K562 (cell line): ENCODE results near the gene MEIKIN.

Experiments
- E2F3 ChIP-seq: fragments of 250-450 bp; sonication (Bioruptor Pico); IDR thresholded peaks from 2 replicates; pipeline ENCODE4 v1.4.0; 2020; ENCODE audit warnings: mild to moderate bottlenecking
- FOXK2 ChIP-seq, 2 experiments: fragments of 450-650 bp; IDR thresholded peaks in 1 of 2; conservative IDR thresholded peaks in 1 of 2; 2 replicates each; pipeline ENCODE4 v1.6.1; 2016; ENCODE audit warnings: low read depth in 2 of 2, mild to moderate bottlenecking in 1 of 2
- HIVEP1 ChIP-seq: fragments of 250-450 bp; sonication (Bioruptor Pico); IDR thresholded peaks from 2 replicates; pipeline ENCODE4 v1.4.0; 2020; ENCODE audit warnings: mild to moderate bottlenecking
- NRF1 ChIP-seq, 2 experiments: fragments of 450-650 bp; IDR thresholded peaks in 1 of 2; conservative IDR thresholded peaks in 1 of 2; 2 replicates each; pipeline ENCODE4 v1.6.1; 2014; ENCODE audit warnings: mild to moderate bottlenecking in 2 of 2
- RBBP5 ChIP-seq: fragments of 200-600 bp; sonication (generic); IDR thresholded peaks from 2 replicates; pipeline ENCODE4 v1.6.1; 2012; ENCODE audit warnings: borderline replicate concordance, mild to moderate bottlenecking, low read length, control low read depth, inconsistent platforms; ENCODE audit not compliant: insufficient read depth, poor library complexity, severe bottlenecking
- RBM22 ChIP-seq: fragments of 200-400 bp; formaldehyde crosslinking; IDR thresholded peaks from 2 replicates; pipeline ENCODE4 v1.6.1; 2018; ENCODE audit warnings: low read length, low read depth; ENCODE audit not compliant: poor library complexity, severe bottlenecking
- YY1 ChIP-seq, 3 experiments: IDR thresholded peaks; 2 replicates each; pipeline ENCODE4 v1.6.1; 2011; ENCODE audit warnings: low read length in 2 of 3, mild to moderate bottlenecking in 2 of 3, moderate library complexity in 2 of 3, borderline replicate concordance in 1 of 3, control low read depth in 1 of 3, low read depth in 1 of 3; ENCODE audit not compliant: insufficient read depth in 3 of 3, insufficient replicate concordance in 2 of 3, control insufficient read depth in 1 of 3, insufficient read length in 1 of 3; ENCODE audit errors: extremely low read depth in 1 of 3
- TF ChIP-seq, protein P1 (sequence below): sonication (generic); formaldehyde crosslinking; IDR thresholded peaks from 2 replicates; pipeline ENCODE4 v1.5.0; 2020; ENCODE audit warnings: missing genetic modification reagents
- TF ChIP-seq, protein P2 (sequence below), 3 experiments: IDR thresholded peaks in 2 of 3; conservative IDR thresholded peaks in 1 of 3; 2 replicates each; pipeline ENCODE4 v1.5.1; 2011 to 2012; ENCODE audit warnings: low read length in 3 of 3, mild to moderate bottlenecking in 3 of 3, control low read depth in 2 of 3, improper control_type of control experiment in 1 of 3, inconsistent platforms in 1 of 3, low read depth in 1 of 3, mixed read lengths in 1 of 3, moderate library complexity in 1 of 3; ENCODE audit not compliant: insufficient read depth in 2 of 3
- TF ChIP-seq, protein P3 (sequence below): IDR thresholded peaks from 3 replicates; pipeline ENCODE4 v1.6.1; 2011; ENCODE audit warnings: borderline replicate concordance, mild to moderate bottlenecking; ENCODE audit not compliant: insufficient read length, insufficient read depth
- TF ChIP-seq, protein P4 (sequence below): fragments of 250-450 bp; sonication (Bioruptor Pico); IDR thresholded peaks from 2 replicates; pipeline ENCODE4 v1.8.0; 2022; ENCODE audit warnings: inconsistent platforms
- TF ChIP-seq, protein P5 (sequence below): fragments of 250-450 bp; sonication (Bioruptor Pico); IDR thresholded peaks from 2 replicates; pipeline ENCODE4 v1.4.0; 2020

DNA sequence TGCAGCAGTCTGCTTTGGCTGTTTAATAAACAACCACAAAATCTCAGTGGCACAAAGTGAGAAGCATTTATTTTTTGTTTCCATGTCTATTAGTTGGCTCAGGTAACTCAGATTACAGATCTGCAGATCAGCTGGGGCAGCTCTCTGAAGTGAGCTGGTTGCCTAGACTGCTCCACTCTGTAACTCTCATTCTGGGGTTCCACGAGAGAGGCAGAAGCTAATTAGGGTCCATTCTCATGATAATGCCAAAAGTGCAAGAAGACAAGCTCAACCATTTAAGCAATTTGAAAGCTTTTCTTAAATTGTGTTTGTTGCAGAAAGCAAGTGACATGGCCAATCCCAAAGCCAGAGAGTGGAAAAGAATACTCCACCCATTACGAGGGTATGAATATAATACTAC, 13.2 kb downstream of the MEIKIN start:
- no peak for TF ChIP-seq E2F3 (CRISPR knock-in tag)
- TF ChIP-seq, protein P1, sequence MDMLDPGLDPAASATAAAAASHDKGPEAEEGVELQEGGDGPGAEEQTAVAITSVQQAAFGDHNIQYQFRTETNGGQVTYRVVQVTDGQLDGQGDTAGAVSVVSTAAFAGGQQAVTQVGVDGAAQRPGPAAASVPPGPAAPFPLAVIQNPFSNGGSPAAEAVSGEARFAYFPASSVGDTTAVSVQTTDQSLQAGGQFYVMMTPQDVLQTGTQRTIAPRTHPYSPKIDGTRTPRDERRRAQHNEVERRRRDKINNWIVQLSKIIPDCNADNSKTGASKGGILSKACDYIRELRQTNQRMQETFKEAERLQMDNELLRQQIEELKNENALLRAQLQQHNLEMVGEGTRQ (CRISPR knock-in tag) = no peak
- TF ChIP-seq RBBP5 = no peak
- TF ChIP-seq, protein P2, sequence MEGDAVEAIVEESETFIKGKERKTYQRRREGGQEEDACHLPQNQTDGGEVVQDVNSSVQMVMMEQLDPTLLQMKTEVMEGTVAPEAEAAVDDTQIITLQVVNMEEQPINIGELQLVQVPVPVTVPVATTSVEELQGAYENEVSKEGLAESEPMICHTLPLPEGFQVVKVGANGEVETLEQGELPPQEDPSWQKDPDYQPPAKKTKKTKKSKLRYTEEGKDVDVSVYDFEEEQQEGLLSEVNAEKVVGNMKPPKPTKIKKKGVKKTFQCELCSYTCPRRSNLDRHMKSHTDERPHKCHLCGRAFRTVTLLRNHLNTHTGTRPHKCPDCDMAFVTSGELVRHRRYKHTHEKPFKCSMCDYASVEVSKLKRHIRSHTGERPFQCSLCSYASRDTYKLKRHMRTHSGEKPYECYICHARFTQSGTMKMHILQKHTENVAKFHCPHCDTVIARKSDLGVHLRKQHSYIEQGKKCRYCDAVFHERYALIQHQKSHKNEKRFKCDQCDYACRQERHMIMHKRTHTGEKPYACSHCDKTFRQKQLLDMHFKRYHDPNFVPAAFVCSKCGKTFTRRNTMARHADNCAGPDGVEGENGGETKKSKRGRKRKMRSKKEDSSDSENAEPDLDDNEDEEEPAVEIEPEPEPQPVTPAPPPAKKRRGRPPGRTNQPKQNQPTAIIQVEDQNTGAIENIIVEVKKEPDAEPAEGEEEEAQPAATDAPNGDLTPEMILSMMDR (IDR thresholded peaks at IDR 0.05 in 2 of 3, conservative IDR thresholded peaks at IDR 0.05 in 1 of 3; ENCODE audit: insufficient read depth in 2 of 3, low read depth in 1 of 3, low read length in 3 of 3) = no peak
- TF ChIP-seq NRF1 (conservative IDR thresholded peaks at IDR 0.05 in 1 of 2, IDR thresholded peaks at IDR 0.05 in 1 of 2) = no peak
- TF ChIP-seq, protein P3, sequence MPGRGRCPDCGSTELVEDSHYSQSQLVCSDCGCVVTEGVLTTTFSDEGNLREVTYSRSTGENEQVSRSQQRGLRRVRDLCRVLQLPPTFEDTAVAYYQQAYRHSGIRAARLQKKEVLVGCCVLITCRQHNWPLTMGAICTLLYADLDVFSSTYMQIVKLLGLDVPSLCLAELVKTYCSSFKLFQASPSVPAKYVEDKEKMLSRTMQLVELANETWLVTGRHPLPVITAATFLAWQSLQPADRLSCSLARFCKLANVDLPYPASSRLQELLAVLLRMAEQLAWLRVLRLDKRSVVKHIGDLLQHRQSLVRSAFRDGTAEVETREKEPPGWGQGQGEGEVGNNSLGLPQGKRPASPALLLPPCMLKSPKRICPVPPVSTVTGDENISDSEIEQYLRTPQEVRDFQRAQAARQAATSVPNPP = no peak
- TF ChIP-seq, protein P4, sequence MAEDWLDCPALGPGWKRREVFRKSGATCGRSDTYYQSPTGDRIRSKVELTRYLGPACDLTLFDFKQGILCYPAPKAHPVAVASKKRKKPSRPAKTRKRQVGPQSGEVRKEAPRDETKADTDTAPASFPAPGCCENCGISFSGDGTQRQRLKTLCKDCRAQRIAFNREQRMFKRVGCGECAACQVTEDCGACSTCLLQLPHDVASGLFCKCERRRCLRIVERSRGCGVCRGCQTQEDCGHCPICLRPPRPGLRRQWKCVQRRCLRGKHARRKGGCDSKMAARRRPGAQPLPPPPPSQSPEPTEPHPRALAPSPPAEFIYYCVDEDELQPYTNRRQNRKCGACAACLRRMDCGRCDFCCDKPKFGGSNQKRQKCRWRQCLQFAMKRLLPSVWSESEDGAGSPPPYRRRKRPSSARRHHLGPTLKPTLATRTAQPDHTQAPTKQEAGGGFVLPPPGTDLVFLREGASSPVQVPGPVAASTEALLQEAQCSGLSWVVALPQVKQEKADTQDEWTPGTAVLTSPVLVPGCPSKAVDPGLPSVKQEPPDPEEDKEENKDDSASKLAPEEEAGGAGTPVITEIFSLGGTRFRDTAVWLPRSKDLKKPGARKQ (CRISPR knock-in tag) = no peak
- TF ChIP-seq, protein P5, sequence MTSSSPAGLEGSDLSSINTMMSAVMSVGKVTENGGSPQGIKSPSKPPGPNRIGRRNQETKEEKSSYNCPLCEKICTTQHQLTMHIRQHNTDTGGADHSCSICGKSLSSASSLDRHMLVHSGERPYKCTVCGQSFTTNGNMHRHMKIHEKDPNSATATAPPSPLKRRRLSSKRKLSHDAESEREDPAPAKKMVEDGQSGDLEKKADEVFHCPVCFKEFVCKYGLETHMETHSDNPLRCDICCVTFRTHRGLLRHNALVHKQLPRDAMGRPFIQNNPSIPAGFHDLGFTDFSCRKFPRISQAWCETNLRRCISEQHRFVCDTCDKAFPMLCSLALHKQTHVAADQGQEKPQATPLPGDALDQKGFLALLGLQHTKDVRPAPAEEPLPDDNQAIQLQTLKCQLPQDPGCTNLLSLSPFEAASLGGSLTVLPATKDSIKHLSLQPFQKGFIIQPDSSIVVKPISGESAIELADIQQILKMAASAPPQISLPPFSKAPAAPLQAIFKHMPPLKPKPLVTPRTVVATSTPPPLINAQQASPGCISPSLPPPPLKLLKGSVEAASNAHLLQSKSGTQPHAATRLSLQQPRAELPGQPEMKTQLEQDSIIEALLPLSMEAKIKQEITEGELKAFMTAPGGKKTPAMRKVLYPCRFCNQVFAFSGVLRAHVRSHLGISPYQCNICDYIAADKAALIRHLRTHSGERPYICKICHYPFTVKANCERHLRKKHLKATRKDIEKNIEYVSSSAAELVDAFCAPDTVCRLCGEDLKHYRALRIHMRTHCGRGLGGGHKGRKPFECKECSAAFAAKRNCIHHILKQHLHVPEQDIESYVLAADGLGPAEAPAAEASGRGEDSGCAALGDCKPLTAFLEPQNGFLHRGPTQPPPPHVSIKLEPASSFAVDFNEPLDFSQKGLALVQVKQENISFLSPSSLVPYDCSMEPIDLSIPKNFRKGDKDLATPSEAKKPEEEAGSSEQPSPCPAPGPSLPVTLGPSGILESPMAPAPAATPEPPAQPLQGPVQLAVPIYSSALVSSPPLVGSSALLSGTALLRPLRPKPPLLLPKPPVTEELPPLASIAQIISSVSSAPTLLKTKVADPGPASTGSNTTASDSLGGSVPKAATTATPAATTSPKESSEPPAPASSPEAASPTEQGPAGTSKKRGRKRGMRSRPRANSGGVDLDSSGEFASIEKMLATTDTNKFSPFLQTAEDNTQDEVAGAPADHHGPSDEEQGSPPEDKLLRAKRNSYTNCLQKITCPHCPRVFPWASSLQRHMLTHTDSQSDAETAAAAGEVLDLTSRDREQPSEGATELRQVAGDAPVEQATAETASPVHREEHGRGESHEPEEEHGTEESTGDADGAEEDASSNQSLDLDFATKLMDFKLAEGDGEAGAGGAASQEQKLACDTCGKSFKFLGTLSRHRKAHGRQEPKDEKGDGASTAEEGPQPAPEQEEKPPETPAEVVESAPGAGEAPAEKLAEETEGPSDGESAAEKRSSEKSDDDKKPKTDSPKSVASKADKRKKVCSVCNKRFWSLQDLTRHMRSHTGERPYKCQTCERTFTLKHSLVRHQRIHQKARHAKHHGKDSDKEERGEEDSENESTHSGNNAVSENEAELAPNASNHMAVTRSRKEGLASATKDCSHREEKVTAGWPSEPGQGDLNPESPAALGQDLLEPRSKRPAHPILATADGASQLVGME (CRISPR knock-in tag) = no peak
- no peak for TF ChIP-seq YY1 (IDR thresholded peaks at IDR 0.05; ENCODE audit: borderline replicate concordance in 1 of 3, control insufficient read depth in 1 of 3, extremely low read depth in 1 of 3, insufficient read depth in 3 of 3, insufficient read length in 1 of 3, insufficient replicate concordance in 2 of 3, low read depth in 1 of 3, low read length in 2 of 3)
- no peak for TF ChIP-seq FOXK2 (conservative IDR thresholded peaks at IDR 0.05 in 1 of 2, IDR thresholded peaks at IDR 0.05 in 1 of 2; ENCODE audit: low read depth in 2 of 2)
- no peak for TF ChIP-seq RBM22
- no peak for TF ChIP-seq HIVEP1
